HepG2 (cell line): ENCODE results near the gene ARHGEF1. TPM values are rescaled to one million over a fixed set of nuclear protein-coding genes. Genes with fewer than 3 reads are reported as not detected.

Source experiments
- ATAC-seq: fragments of 200-7000 bp; cut with Tn5 transposase; 3 replicates; pipeline ENCODE4 v1.9.1; 2020; ENCODE audit warnings: mild to moderate bottlenecking, moderate library complexity
- BruUV-seq: library from RNA; stranded (reverse); fragments of 400-500 nt; replicated peaks from 2 replicates; lab custom pipeline; 2021; lab: Mats Ljungman, UMichigan
- CTCF ChIA-PET: fragments of 300-600 bp; formaldehyde crosslinking; extraction: SDS; loops from one replicate; lab custom pipeline; 2021; ENCODE audit warnings: low total read pairs, inconsistent platforms, low intra/inter-chr PET ratio; lab: Yijun Ruan, JAX
- POLR2A ChIA-PET: fragments of 350-600 bp; sonication (Branson Sonifier 250); formaldehyde crosslinking; loops from one replicate; lab custom pipeline; 2020; ENCODE audit warnings: antibody characterized with exemption, inconsistent platforms; lab: Yijun Ruan, JAX
- DNase-seq: peaks from one replicate; pipeline ENCODE4 v3.0.0-alpha.2; 2015; ENCODE audit warnings: low spot score
- FAIRE-seq: peaks from 3 replicates; lab custom pipeline; 2011; peaks lifted over from hg19 to GRCh38; lab: Jason Lieb, UNC
- H2AFZ ChIP-seq: one replicate; pipeline ENCODE4 v1.6.1; 2011; ENCODE audit warnings: low read length, inconsistent platforms
- H3K27ac ChIP-seq: fragments of 300-600 bp; 3 replicates; pipeline ENCODE4 v1.8.0; 2011; ENCODE audit warnings: mixed run types, mild to moderate bottlenecking, mixed read lengths, low read length, inconsistent platforms; ENCODE audit not compliant: insufficient read depth; ENCODE audit errors: extremely low read length
- H3K27me3 ChIP-seq, 2 experiments: fragments of 200-600 bp in 1 of 2; 2 replicates in 1 of 2; 3 replicates in 1 of 2; pipeline versions ENCODE4 v1.6.0 to v1.8.0; 2011; ENCODE audit warnings: low read length in 2 of 2, mild to moderate bottlenecking in 2 of 2, moderate library complexity in 2 of 2, inconsistent platforms in 1 of 2; ENCODE audit not compliant: insufficient read depth in 2 of 2, control insufficient read depth in 1 of 2
- H3K36me3 ChIP-seq, 2 experiments: fragments of 200-600 bp in 1 of 2; replicated peaks in 1 of 2; 2 replicates in 1 of 2; 3 replicates in 1 of 2; pipeline versions ENCODE4 v1.5.1 to v1.8.0; 2011; ENCODE audit warnings: low read length in 2 of 2, inconsistent platforms in 1 of 2; ENCODE audit not compliant: insufficient read depth in 2 of 2, control insufficient read depth in 1 of 2
- H3K4me1 ChIP-seq: 2 replicates; pipeline ENCODE4 v1.5.1; 2012; ENCODE audit warnings: low read length, inconsistent platforms; ENCODE audit not compliant: insufficient read depth
- H3K4me2 ChIP-seq: 2 replicates; pipeline ENCODE4 v1.6.0; 2011; ENCODE audit warnings: low read depth, low read length, inconsistent platforms
- H3K4me3 ChIP-seq, 3 experiments: fragments of 200-600 bp in 1 of 3; sonication (generic), shearing (Covaris generic) in 1 of 3; replicated peaks in 1 of 3; 2 replicates each; pipeline ENCODE4 v1.5.1; 2011 to 2016; ENCODE audit warnings: low read length in 3 of 3, inconsistent platforms in 2 of 3, low read depth in 2 of 3, mild to moderate bottlenecking in 2 of 3, control low read depth in 1 of 3, mixed read lengths in 1 of 3; ENCODE audit not compliant: insufficient read depth in 1 of 3
- H3K79me2 ChIP-seq: one replicate; pipeline ENCODE4 v1.6.1; 2011; ENCODE audit warnings: low read length, inconsistent platforms; ENCODE audit not compliant: insufficient read depth
- H3K9ac ChIP-seq: 2 replicates; pipeline ENCODE4 v1.6.0; 2011; ENCODE audit warnings: mild to moderate bottlenecking, low read depth, low read length, inconsistent platforms; ENCODE audit not compliant: insufficient read depth
- H3K9me3 ChIP-seq: 2 replicates; pipeline ENCODE4 v1.5.1; 2012; ENCODE audit warnings: mild to moderate bottlenecking, low read length
- H4K20me1 ChIP-seq: 2 replicates; pipeline ENCODE4 v1.6.0; 2011; ENCODE audit warnings: inconsistent platforms, mild to moderate bottlenecking, low read length, moderate library complexity; ENCODE audit not compliant: insufficient read depth
- CCAR2 ChIP-seq: fragments of 200-400 bp; formaldehyde crosslinking; optimal IDR thresholded peaks from 2 replicates; pipeline ENCODE3; 2018; ENCODE audit warnings: low read depth, mild to moderate bottlenecking, low read length, moderate library complexity
- EHMT2 ChIP-seq: fragments of 200-600 bp; sonication (generic); IDR thresholded peaks from 2 replicates; pipeline ENCODE4 v1.7.0; 2017; ENCODE audit warnings: antibody characterized with exemption, low read depth, low read length, borderline replicate concordance
- HIVEP1 ChIP-seq: sonication (generic); formaldehyde crosslinking; IDR thresholded peaks from 2 replicates; pipeline ENCODE4 v1.4.0; 2020; ENCODE audit warnings: mild to moderate bottlenecking, missing genetic modification reagents
- HNRNPLL ChIP-seq: fragments of 200-400 bp; formaldehyde crosslinking; IDR thresholded peaks from 2 replicates; pipeline ENCODE4 v1.6.1; 2017; ENCODE audit warnings: mild to moderate bottlenecking, low read depth, low read length; ENCODE audit not compliant: poor library complexity, severe bottlenecking
- KLF12 ChIP-seq: sonication (generic); formaldehyde crosslinking; IDR thresholded peaks from 2 replicates; pipeline ENCODE4 v1.4.0; 2020; ENCODE audit warnings: missing genetic modification reagents, borderline replicate concordance
- MAF1 ChIP-seq: sonication (generic); formaldehyde crosslinking; IDR thresholded peaks from 2 replicates; pipeline ENCODE4 v1.5.0; 2020; ENCODE audit warnings: missing genetic modification reagents, borderline replicate concordance
- MED13 ChIP-seq: sonication (generic); formaldehyde crosslinking; IDR thresholded peaks from 2 replicates; pipeline ENCODE4 v1.5.0; 2020; ENCODE audit warnings: missing genetic modification reagents
- MXD4 ChIP-seq: IDR thresholded peaks from 2 replicates; pipeline ENCODE4 v1.6.1; 2016; ENCODE audit warnings: mild to moderate bottlenecking, missing biosample characterization, missing genetic modification reagents
- PAF1 ChIP-seq: IDR thresholded peaks from 2 replicates; pipeline ENCODE4 v1.6.1; 2016; ENCODE audit warnings: missing genetic modification reagents, missing compliant biosample characterization
- PRPF4 ChIP-seq: fragments of 200-400 bp; formaldehyde crosslinking; IDR thresholded peaks from 2 replicates; pipeline ENCODE4 v1.6.1; 2016; ENCODE audit warnings: low read length, low read depth; ENCODE audit not compliant: poor library complexity, severe bottlenecking
- RAD21 ChIP-seq: fragments of 450-650 bp; formaldehyde crosslinking; IDR thresholded peaks from 2 replicates; pipeline ENCODE4 v1.5.0; 2020; ENCODE audit warnings: mild to moderate bottlenecking
- SP140L ChIP-seq: sonication (generic); formaldehyde crosslinking; IDR thresholded peaks from 2 replicates; pipeline ENCODE4 v1.4.0; 2020; ENCODE audit warnings: missing genetic modification reagents, borderline replicate concordance
- TOPORS ChIP-seq: sonication (generic); formaldehyde crosslinking; IDR thresholded peaks from 2 replicates; pipeline ENCODE4 v1.8.0; 2023; ENCODE audit warnings: mild to moderate bottlenecking, missing genetic modification reagents
- ZNF24 ChIP-seq: fragments of 450-650 bp; IDR thresholded peaks from 2 replicates; pipeline ENCODE4 v1.6.1; 2017; ENCODE audit warnings: antibody characterized with exemption, mild to moderate bottlenecking
- ZNF441 ChIP-seq: sonication (generic); formaldehyde crosslinking; IDR thresholded peaks from 2 replicates; pipeline ENCODE4 v1.7.0; 2021; ENCODE audit warnings: missing genetic modification reagents, borderline replicate concordance
- ZNF569 ChIP-seq: sonication (generic); formaldehyde crosslinking; IDR thresholded peaks from 2 replicates; pipeline ENCODE4 v1.5.0; 2020; ENCODE audit warnings: mild to moderate bottlenecking, missing genetic modification reagents, moderate library complexity, borderline replicate concordance
- ZSCAN22 ChIP-seq: sonication (generic); formaldehyde crosslinking; IDR thresholded peaks from 2 replicates; pipeline ENCODE4 v1.4.0; 2020; ENCODE audit warnings: mild to moderate bottlenecking, missing genetic modification reagents
- WGBS: methylation state at CpG from one replicate; pipeline ENCODE4 v1.1.6; 2017; ENCODE audit warnings: low lambda C conversion rate; 5-methylcytosine and 5-hydroxymethylcytosine counted together
- in situ Hi-C: cut with HindIII; loops from 2 replicates; pipeline ENCODE4 v1.10.0; 2017; ENCODE audit warnings: low pct_unique_long_range_greater_than_20kb; ENCODE audit not compliant: extremely low pct_ligation_motif_present
- intact Hi-C: fragments of 100-400 bp; cut with micrococcal nuclease; formaldehyde crosslinking; loops from one replicate; pipeline ENCODE4 v1.10.0; 2022; ENCODE audit not compliant: unreplicated experiment
- polyA plus RNA-seq, 8 experiments: library from polyadenylated mRNA; depleted of rRNA in 3 of 8; stranded (reverse) in 7 of 8; unstranded in 1 of 8; fragments of >200 nt; fragmentation: Illumina TruSeq in 4 of 8; extraction: Trizol in 4 of 8; gene quantifications; 2 replicates each; pipeline versions ENCODE4 v1.2.1 to v1.2.3, GENCODE V29; 2011 to 2016; ENCODE audit warnings: low read depth in 4 of 8, missing spikeins in 1 of 8, mixed read lengths in 1 of 8; ENCODE audit not compliant: insufficient read depth in 1 of 8
- total RNA-seq, 5 experiments: library from RNA; depleted of rRNA; stranded (reverse); fragments of >200 nt; fragmentation: Illumina TruSeq; extraction: Trizol; gene quantifications; 2 replicates each; pipeline ENCODE4 v1.2.3, GENCODE V29; 2016; ENCODE audit warnings: low read depth in 1 of 5
- TF ChIP-seq, protein P1 (sequence below), 2 experiments: fragments of 450-650 bp in 1 of 2; sonication (generic) in 1 of 2; formaldehyde crosslinking; IDR thresholded peaks; 2 replicates each; pipeline versions ENCODE4 v1.5.0 to v1.8.0; 2020 to 2022; ENCODE audit warnings: mild to moderate bottlenecking in 1 of 2, missing genetic modification reagents in 1 of 2
- TF ChIP-seq, protein P2 (sequence below): sonication (generic); formaldehyde crosslinking; IDR thresholded peaks from 2 replicates; pipeline ENCODE4 v1.5.1; 2020; ENCODE audit warnings: missing genetic modification reagents, mild to moderate bottlenecking, borderline replicate concordance

ARHGEF1 gene
- total and polyA plus RNA-seq, 2 of the 13 experiments (the other 11 are each of a cell fraction or from before 2014, with no cell fraction given): 33.7 to 34.7 TPM

DNA sequence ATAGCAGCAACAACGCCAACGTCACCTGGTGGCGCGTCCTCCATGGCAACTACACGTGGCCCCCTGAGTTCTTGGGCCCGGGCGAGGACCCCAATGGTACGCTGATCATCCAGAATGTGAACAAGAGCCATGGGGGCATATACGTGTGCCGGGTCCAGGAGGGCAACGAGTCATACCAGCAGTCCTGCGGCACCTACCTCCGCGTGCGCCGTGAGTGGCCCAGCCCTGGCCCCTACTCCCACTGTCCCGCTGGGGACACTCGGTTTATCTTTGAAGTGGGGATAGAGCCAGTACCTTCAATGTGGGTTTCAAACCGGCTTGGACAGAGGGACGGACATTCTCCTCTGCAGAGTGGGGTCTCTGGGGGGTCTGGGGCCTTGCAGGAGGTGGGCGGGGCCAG is 3.9 kb upstream of the ARHGEF1 start:
- no peak overlapping the region for H3K9ac ChIP-seq
- CTCF ChIA-PET: no interaction called here
- H3K36me3 ChIP-seq: no peaks in the 10 kb centered on the region
- POLR2A ChIA-PET: no interaction called here
- no peaks in the 10 kb centered on the region for H4K20me1 ChIP-seq
- intact Hi-C loops: no loop called here
- no peak overlapping the region for H2AFZ ChIP-seq
- H3K4me1 ChIP-seq: peaks cover 35% of the 10 kb centered on the region
- in situ Hi-C loops: no loop called here
- BruUV-seq: no TSS peak
- ATAC-seq (no peak), FAIRE-seq (no peak), DNase-seq (no peak)
- H3K27ac ChIP-seq: no peak overlapping the region
- TF ChIP-seq CCAR2: no peak
- no peak for TF ChIP-seq SP140L (CRISPR knock-in tag)
- no peak for TF ChIP-seq PAF1 (CRISPR knock-in tag)
- TF ChIP-seq, protein P1, sequence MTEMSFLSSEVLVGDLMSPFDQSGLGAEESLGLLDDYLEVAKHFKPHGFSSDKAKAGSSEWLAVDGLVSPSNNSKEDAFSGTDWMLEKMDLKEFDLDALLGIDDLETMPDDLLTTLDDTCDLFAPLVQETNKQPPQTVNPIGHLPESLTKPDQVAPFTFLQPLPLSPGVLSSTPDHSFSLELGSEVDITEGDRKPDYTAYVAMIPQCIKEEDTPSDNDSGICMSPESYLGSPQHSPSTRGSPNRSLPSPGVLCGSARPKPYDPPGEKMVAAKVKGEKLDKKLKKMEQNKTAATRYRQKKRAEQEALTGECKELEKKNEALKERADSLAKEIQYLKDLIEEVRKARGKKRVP (CRISPR knock-in tag; IDR thresholded peaks at IDR 0.05): no peak
- no peak for TF ChIP-seq ZNF441 (CRISPR knock-in tag)
- TF ChIP-seq RAD21 (CRISPR knock-in tag): no peak
- no peak for TF ChIP-seq HNRNPLL
- no peak for TF ChIP-seq KLF12 (CRISPR knock-in tag)
- no peak for TF ChIP-seq MED13 (CRISPR knock-in tag)
- no peak for TF ChIP-seq ZSCAN22 (CRISPR knock-in tag)
- TF ChIP-seq EHMT2: no peak
- TF ChIP-seq HIVEP1: no peak
- no peak for TF ChIP-seq MXD4
- no peak for TF ChIP-seq ZNF569 (CRISPR knock-in tag)
- TF ChIP-seq ZNF24: no peak
- no peak for TF ChIP-seq MAF1 (CRISPR knock-in tag)
- TF ChIP-seq TOPORS (CRISPR knock-in tag): no peak
- TF ChIP-seq, protein P2, sequence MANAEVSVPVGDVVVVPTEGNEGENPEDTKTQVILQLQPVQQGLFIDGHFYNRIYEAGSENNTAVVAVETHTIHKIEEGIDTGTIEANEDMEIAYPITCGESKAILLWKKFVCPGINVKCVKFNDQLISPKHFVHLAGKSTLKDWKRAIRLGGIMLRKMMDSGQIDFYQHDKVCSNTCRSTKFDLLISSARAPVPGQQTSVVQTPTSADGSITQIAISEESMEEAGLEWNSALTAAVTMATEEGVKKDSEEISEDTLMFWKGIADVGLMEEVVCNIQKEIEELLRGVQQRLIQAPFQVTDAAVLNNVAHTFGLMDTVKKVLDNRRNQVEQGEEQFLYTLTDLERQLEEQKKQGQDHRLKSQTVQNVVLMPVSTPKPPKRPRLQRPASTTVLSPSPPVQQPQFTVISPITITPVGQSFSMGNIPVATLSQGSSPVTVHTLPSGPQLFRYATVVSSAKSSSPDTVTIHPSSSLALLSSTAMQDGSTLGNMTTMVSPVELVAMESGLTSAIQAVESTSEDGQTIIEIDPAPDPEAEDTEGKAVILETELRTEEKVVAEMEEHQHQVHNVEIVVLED: no peak
- TF ChIP-seq PRPF4: no peak
- H3K79me2 ChIP-seq: no peaks in the 10 kb centered on the region
- H3K9me3 ChIP-seq: no peaks in the 10 kb centered on the region
- WGBS: 41% methylated on average over 9 of the region's 21 CpGs
- H3K4me2 ChIP-seq: no peak overlapping the region
- peaks cover 1 to 6% of the 10 kb centered on the region in 2 experiments; a peak in 3 of 5 replicates for H3K27me3 ChIP-seq
- no peak overlapping the region for H3K4me3 ChIP-seq
